ENCODE results near the gene IGF2BP3. TPM values are rescaled to one million over a fixed set of nuclear protein-coding genes. Genes with fewer than 3 reads are reported as not detected.
"Not testable (repeated sequence)": the region's sequence is repeated elsewhere in the genome, so short reads cannot be mapped to it uniquely, and the experiment has no call there.

IGF2BP3 gene
- polyA plus RNA-seq (13.8 to 22.3 TPM (median 18.9 TPM) in 3 replicates), polyA minus RNA-seq (19.7 to 35.3 TPM (median 34.1 TPM) in 3 replicates)
- polyA plus RNA-seq (2011; ENCODE audit: low read depth): 10.3 TPM
- polyA plus RNA-seq (2011; cell fraction: cytosol; rRNA removed): 13.8 and 24.9 TPM in 2 replicates
- 37.7 and 39.3 TPM in 2 replicates for polyA plus RNA-seq (2011; cell fraction: nucleus; rRNA removed)
- 9.0 and 12.3 TPM in 2 replicates for polyA plus RNA-seq (2012; ENCODE audit: low replicate concordance)
- 24.7 TPM for polyA minus RNA-seq (2011; cell fraction: cytosol; rRNA and poly(A)+ RNA removed)
- polyA minus RNA-seq (2011; cell fraction: nucleus; rRNA and poly(A)+ RNA removed): 29.8 and 57.0 TPM in 2 replicates

- Histone ChIP-seq H3K4me1 (ENCODE audit: control insufficient read depth, extremely low read depth, insufficient read depth, low read length) (peaks cover 17% of the 10 kb centered on the region), H4K20me1 (ENCODE audit: control insufficient read depth, extremely low read depth, insufficient read depth, low read length) (no peaks in the 10 kb centered on the region), H3K4me2 (ENCODE audit: control insufficient read depth, extremely low read depth, insufficient read depth, low read depth, low read length) (peak within 1 kb of the TSS; percentile 76), H2AFZ (ENCODE audit: control insufficient read depth, low read length) (peak within 1 kb of the TSS; percentile 79), H3K36me3 (ENCODE audit: control insufficient read depth in 2 of 2, extremely low read depth in 1 of 2, insufficient read depth in 2 of 2, low read length in 2 of 2) (no peaks in the 10 kb centered on the region), H3K79me2 (ENCODE audit: control insufficient read depth, insufficient read depth, low read length) (peaks cover 28% of the 10 kb centered on the region), H3K27ac (ENCODE audit: control insufficient read depth, insufficient read depth, low read length) (peak within 1 kb of the TSS; percentile 67), H3K4me3 (ENCODE audit: control insufficient read depth in 2 of 3, extremely low read depth in 1 of 3, insufficient read depth in 2 of 3, low read depth in 1 of 3, low read length in 3 of 3) (peak within 1 kb of the TSS; percentile 60 to 86 (median 66)), H3K9me3 (ENCODE audit: control insufficient read depth, low read depth, low read length) (no peaks in the 10 kb centered on the region), H3K9ac (ENCODE audit: control insufficient read depth, extremely low read depth, insufficient read depth, low read length) (peak within 1 kb of the TSS; percentile 81), H3K27me3 (ENCODE audit: control insufficient read depth, extremely low read depth, insufficient read depth, low read length) (peaks cover 63% of the 10 kb centered on the region), H3K9me1 (ENCODE audit: control insufficient read depth, extremely low read depth, insufficient read depth, low read length) (no peaks in the 10 kb centered on the region)
- dilution Hi-C loops (cut with MboI; ENCODE audit: extremely low pct_ligation_motif_present, low sequenced_read_pairs): no loop called here
- TF ChIP-seq CTCF (optimal IDR thresholded peaks at IDR 0.05 in 1 of 3, IDR thresholded peaks at IDR 0.05 in 1 of 3, conservative IDR thresholded peaks at IDR 0.05 in 1 of 3; ENCODE audit: extremely low read depth in 1 of 3, insufficient read depth in 2 of 3, low read length in 3 of 3) (no peak), EZH2 (IDR thresholded peaks at IDR 0.05; ENCODE audit: low read length) (peak; percentile 67)
- DNase-seq (ENCODE audit: low read depth, low spot score) (peak; percentile 66), FAIRE-seq (peak; percentile 20)
Measured at GRCh38 chr7:23470330-23471105, at the start of gene IGF2BP3. IGF2BP3 (minus strand) TSS chr7:23470491; CDS start chr7:23470110, 381 bp downstream.

- no peaks in the 10 kb centered on the region for H3K9me3 ChIP-seq (ENCODE audit: control insufficient read depth, low read depth, low read length)
Measured at GRCh38 chr7:23514755-23515154, 44.5 kb upstream of the IGF2BP3 start.

GRCh38 chr7:23513746-23514145, 43.5 kb upstream of the IGF2BP3 start:
- DNase-seq (ENCODE audit: low read depth, low spot score); H3K4me3 ChIP-seq (ENCODE audit: control insufficient read depth in 2 of 3, extremely low read depth in 1 of 3, insufficient read depth in 2 of 3, low read depth in 1 of 3, low read length in 3 of 3); H2AFZ ChIP-seq (ENCODE audit: control insufficient read depth, low read length); H3K9me1 ChIP-seq (ENCODE audit: control insufficient read depth, extremely low read depth, insufficient read depth, low read length); H3K27me3 ChIP-seq (ENCODE audit: control insufficient read depth, extremely low read depth, insufficient read depth, low read length); H3K9me3 ChIP-seq (ENCODE audit: control insufficient read depth, low read depth, low read length); dilution Hi-C loops (cut with MboI; ENCODE audit: extremely low pct_ligation_motif_present, low sequenced_read_pairs); H3K9ac ChIP-seq (ENCODE audit: control insufficient read depth, extremely low read depth, insufficient read depth, low read length); H4K20me1 ChIP-seq (ENCODE audit: control insufficient read depth, extremely low read depth, insufficient read depth, low read length): not testable (repeated sequence)
- H3K4me1 ChIP-seq (ENCODE audit: control insufficient read depth, extremely low read depth, insufficient read depth, low read length): peaks cover 11% of the 10 kb centered on the region
- H3K36me3 ChIP-seq (ENCODE audit: control insufficient read depth in 2 of 2, extremely low read depth in 1 of 2, insufficient read depth in 2 of 2, low read length in 2 of 2): peaks cover 21 to 36% of the 10 kb centered on the region in 2 experiments
- peak overlapping the region; percentile 27 for H3K27ac ChIP-seq (ENCODE audit: control insufficient read depth, insufficient read depth, low read length)
- H3K79me2 ChIP-seq (ENCODE audit: control insufficient read depth, insufficient read depth, low read length): peaks cover 46% of the 10 kb centered on the region
- H3K4me2 ChIP-seq (ENCODE audit: control insufficient read depth, extremely low read depth, insufficient read depth, low read depth, low read length): peak overlapping the region; percentile 23
- peak; percentile 48 for FAIRE-seq

More at GRCh38 chr7:23514755-23515154, 44.5 kb upstream of the IGF2BP3 start:
- Histone ChIP-seq H3K9ac (ENCODE audit: control insufficient read depth, extremely low read depth, insufficient read depth, low read length) (no peak overlapping the region), H3K36me3 (ENCODE audit: control insufficient read depth in 2 of 2, extremely low read depth in 1 of 2, insufficient read depth in 2 of 2, low read length in 2 of 2) (peaks cover 24 to 36% of the 10 kb centered on the region in 2 experiments), H4K20me1 (ENCODE audit: control insufficient read depth, extremely low read depth, insufficient read depth, low read length) (no peaks in the 10 kb centered on the region), H3K79me2 (ENCODE audit: control insufficient read depth, insufficient read depth, low read length) (peaks cover 47% of the 10 kb centered on the region), H3K4me2 (ENCODE audit: control insufficient read depth, extremely low read depth, insufficient read depth, low read depth, low read length) (peak overlapping the region; percentile 16), H3K27me3 (ENCODE audit: control insufficient read depth, extremely low read depth, insufficient read depth, low read length) (no peaks in the 10 kb centered on the region), H3K4me1 (ENCODE audit: control insufficient read depth, extremely low read depth, insufficient read depth, low read length) (peaks cover 11% of the 10 kb centered on the region), H3K9me1 (ENCODE audit: control insufficient read depth, extremely low read depth, insufficient read depth, low read length) (no peaks in the 10 kb centered on the region), H3K4me3 (ENCODE audit: control insufficient read depth in 2 of 3, extremely low read depth in 1 of 3, insufficient read depth in 2 of 3, low read depth in 1 of 3, low read length in 3 of 3) (no peak overlapping the region), H3K27ac (ENCODE audit: control insufficient read depth, insufficient read depth, low read length) (peak overlapping the region; percentile 27), H2AFZ (ENCODE audit: control insufficient read depth, low read length) (no peak overlapping the region)
- dilution Hi-C loops (cut with MboI; ENCODE audit: extremely low pct_ligation_motif_present, low sequenced_read_pairs): no loop called here
- no peak for FAIRE-seq
- no peak for DNase-seq (ENCODE audit: low read depth, low spot score)
- TF ChIP-seq CTCF (optimal IDR thresholded peaks at IDR 0.05 in 1 of 3, IDR thresholded peaks at IDR 0.05 in 1 of 3, conservative IDR thresholded peaks at IDR 0.05 in 1 of 3; ENCODE audit: extremely low read depth in 1 of 3, insufficient read depth in 2 of 3, low read length in 3 of 3): no peak
- no peak for TF ChIP-seq EZH2 (IDR thresholded peaks at IDR 0.05; ENCODE audit: low read length)

Measured in keratinocyte (primary cell).